ENCODE measurements around the gene ARTN. TPM values are rescaled to one million over a fixed set of nuclear protein-coding genes. Genes with fewer than 3 reads are reported as not detected.

The ARTN gene
- total RNA-seq, 1 donor from 2014 or later: 0.39 TPM

DNA sequence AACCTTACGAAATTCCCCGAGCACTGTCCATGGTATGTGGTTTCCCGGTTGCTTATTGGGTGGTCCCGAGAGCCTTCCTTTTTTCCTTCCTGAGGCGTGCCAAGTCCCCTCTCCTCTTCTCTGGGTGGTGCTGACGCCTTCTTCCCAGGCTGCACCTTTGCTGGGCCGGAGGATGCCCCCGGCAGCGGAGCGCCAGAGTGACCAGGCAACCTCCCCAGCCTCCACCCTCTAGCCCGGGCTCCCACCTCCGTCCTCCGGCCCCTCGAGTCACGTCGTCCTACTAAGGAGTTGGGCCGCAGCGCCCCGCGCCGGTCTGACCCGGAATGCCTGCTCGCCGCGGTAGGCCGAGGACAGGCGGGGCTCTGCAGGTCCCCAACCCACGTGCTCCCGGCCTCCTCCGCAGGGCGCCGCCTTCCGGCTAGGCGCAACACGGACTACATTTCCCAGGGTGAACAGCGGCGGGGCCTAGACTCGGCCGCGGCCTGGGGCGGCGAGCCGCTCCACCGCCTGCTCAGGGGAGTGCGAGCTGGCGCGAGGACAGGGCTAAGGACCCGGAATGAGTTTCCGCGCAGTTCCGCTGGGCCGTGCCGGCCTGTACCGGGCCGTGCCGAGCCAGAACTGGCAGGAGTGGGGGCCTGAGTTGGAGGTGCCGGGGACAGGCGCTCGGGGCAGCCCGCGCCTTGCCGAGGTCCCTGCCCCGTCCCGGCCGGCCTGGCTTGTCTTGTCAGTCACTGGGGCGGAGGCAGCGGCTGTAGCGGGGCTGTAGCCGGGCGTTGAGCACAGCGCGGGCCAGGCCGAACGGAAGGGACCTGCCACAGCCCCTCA lies 12.8 kb downstream of the ARTN start, which contains the start of gene IPO13:
TSS of gene IPO13 (plus strand) at position 715 of the 825 bp plus-strand sequence. CDS start 651 bp downstream, outside the sequence.
- DNase-seq (ENCODE audit: low spot score): peak; percentile 98

DNA sequence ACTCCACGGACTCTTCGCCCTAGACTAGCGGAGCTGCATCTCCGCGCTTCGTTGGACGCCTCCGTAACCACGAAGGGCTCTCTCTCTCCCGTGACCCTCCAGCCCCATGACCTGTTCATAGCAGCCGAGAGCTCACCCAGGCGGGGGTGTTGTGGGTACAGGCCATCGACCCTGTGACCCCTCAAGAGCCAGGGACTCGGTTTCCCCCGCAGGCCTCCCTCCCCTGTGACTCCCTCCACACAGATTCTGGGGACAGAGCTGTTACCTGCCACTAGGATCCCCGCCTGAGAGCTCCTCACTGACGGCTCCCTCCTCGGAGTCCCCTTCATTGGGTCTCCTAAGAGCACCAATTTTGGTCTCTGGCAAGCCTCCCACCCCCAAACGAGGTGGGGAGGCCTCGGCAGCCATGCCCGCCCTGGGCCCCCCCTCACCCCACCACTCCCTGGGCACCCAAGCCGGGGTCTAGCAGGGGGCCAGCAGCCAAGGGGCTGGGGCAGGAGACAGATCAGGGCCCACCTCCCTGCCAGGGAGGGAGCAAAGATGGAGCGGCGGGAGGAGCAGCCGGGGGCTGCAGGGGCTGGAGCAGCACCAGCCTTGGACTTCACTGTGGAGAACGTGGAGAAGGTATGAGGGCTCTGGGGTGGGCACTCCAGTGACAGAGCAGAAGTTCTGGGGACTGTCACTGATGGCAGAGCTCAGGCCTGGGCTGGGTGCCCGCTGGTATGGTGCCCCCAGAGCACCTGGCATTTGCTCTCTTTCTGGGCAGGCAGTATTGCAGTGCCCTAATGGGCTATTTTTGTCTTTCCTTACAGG lies 13.7 kb downstream of the ARTN start:
- no peak for DNase-seq (ENCODE audit: low spot score)

DNA sequence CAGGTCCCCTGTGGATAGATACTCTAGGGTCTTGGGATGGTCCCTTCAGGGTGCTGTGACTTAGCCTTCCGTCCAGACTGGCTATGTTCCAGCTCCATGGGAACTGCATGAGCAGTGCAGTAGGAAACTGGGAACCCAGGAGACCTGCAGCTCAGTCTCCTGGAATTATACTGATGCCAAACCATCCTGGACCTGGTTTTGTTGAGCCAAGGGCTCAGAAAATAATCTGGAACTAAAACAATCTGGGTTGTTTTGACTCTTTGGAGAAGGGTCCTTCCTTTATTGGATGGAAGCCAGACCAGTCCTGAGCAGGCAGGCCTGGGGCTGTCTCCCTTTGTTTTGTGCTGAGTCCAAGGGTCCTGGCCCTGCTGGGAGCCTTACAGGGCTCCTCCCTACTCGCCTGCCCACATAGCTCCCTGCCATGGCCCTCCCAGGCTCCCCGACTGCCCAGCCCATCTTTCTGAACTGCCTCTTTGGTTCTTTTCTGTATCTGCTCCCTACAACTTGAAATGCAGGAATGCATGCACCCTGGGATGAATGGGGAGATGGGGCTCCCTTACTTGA lies 14.4 kb downstream of the ARTN start:
- DNase-seq (ENCODE audit: low spot score): no peak

DNA sequence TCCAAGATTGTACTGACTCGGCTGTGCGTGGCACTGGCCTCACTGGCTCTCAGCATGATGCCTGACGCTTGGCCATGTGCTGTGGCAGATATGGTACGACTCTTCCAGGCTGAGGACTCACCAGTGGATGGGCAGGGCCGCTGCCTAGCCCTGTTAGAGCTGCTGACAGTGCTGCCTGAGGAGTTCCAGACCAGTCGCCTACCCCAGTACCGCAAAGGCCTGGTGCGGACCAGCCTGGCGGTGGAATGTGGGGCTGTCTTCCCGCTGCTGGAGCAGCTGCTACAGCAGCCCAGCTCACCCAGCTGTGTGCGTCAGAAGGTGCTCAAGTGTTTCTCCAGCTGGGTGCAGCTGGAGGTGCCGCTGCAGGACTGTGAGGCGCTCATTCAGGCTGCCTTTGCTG lies 16.1 kb downstream of the ARTN start:
- no peak for DNase-seq (ENCODE audit: low spot score)

DNA sequence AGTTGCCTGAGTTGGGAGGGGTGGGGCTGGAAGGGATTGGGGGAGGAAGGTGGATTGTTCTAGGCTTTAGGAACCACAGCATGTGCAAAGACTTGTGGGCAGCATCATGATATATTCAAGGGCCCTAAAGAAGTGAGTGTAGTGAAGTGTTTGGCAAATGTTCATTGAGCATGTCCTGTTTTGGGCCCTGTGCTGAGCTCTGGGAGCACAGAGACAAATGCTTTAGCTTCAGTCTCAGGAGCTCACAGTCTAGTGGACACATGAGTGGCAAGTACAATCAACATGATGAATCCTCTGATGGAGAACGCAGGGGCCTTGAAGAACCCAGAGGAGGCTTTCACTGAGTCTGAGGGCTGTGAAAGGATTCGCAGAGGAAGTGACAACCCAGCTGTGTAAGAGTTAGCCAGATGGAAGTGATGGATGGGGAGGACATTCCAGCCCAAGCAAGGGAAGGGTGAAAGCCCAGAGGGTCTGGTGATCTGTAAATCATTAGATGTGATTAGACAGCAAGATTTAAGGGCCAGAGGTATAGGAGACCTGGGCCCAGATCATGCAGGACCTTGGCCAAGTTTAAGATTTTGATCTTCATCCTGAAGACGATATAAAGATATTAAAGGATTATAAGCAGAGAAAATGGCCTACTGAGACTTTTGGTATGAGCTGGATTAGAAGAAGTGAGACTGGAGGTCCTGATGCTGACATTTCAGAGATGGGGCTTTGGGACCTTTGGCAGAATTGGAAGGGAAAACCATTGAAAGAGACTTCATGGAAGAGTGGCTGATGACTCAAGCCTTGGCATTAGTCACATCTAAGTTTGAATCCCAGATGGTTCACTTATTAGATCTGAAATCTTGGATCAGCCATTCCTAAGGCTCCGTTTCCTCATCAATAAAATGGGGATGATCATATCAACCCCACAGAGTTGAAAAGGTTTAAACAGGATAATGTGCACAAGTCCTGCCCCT lies 17.7 kb downstream of the ARTN start:
- no peak for DNase-seq (ENCODE audit: low spot score)

DNA sequence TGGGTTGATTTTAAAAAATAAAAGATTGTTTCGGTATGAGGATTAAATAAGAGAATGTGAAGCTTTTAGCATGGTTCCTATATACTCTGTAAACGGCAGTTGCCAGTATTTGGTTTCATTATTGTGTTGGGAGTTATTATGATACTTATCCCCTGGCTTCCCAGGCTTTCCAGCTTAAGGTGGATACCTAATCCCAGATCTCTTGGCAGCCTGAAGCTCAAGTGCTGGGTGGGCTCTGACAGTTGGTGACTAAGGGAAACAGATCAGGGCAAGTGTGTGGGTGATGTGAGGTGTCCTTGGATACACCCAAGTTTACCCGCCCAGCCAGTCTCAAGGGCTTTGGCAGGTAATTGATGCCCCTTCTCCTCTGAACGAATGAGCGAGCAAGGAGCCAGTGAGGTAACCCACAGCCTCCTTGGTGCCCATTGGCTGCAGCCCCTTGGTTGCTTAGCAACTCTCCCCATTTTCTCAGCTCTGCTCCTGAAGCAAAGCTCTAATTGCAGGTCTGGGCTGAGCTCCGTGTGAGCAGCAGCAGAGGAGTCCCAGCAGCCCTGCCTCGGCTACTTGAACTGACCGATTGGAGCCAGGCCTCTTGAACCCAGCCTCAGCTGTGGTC lies 19.2 kb downstream of the ARTN start:
- DNase-seq (ENCODE audit: low spot score): no peak

DNA sequence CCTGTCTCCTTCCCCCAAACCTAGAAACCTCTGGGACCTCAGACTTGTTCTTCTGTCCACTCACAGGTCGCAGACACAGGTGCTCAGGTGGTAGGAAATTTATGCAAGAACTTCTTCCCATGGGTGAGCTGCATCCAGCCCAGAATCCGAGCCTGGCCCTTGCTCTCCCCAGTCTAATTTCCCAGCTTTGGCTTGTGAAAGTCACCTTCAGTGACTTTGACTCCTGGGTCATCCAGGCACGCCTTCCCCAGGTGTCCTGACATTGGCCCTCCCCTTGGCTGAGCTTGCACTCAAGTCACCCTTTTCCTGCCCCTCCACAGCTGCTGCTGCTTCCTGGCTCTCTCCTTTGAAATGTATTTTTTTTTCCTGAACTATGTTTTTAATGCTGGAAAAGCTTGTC lies 19.8 kb downstream of the ARTN start:
- DNase-seq (ENCODE audit: low spot score): no peak

DNA sequence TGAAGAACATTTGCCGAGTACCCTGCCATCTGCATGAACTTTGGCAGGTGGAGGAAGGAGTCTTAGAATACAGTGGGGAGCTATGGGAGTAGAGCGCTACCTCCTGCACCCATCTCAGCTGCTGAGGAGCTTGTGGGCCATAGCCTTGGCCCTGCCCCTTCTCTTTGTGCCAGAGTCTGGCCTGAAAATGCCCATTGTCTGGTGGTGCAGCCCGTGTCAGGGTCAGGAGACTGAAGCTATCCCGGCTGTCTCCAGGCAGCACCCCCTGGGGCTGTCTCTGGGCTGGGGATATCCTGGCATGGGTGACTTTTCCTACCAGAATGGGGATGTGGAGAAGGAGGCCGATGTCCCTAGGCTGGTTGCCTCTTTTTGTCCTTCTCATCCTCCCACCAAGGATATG lies 20.4 kb downstream of the ARTN start:
- no peak for DNase-seq (ENCODE audit: low spot score)

DNA sequence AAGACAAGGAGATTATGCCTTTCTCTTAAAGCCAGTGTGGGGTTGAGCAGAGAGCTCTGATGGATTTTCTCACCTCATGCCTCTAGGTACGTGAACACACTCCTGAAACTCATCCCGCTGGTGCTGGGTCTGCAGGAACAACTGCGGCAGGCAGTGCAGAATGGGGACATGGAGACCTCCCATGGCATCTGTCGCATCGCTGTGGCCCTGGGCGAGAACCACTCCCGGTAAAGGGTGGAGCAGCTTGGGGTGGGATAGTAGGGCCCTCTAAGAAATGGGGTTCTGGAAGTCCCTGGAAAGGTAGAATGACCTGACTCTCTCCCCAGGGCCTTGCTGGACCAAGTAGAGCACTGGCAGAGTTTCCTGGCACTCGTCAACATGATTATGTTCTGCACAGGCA lies 22.6 kb downstream of the ARTN start:
- DNase-seq (ENCODE audit: low spot score): no peak

DNA sequence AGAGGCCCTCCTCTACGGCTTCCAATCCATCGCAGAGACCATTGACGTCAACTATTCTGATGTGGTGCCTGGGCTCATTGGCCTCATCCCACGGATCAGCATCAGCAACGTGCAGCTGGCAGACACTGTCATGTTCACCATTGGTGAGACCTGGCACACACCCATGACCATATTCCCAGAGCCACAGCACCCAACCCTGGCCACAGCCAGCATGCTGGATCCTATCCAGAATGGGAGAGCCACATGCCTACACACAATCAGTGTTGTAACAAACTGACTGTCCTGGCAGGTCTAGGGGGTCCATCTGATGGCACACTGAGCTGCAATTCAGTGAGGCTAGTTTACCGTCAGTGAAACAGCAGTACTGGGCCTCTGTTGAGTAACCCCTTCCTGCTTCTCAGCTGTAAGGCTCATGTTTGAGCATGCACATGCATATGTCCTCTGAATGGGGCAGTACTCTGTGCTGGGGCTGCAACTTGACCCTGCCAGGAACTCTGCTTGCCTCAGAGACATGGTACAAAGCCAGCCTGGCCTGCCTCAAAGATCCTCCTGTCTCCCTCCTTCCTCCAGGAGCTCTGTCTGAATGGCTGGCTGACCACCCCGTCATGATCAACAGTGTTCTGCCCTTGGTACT lies 23.9 kb downstream of the ARTN start:
- DNase-seq (ENCODE audit: low spot score): no peak

DNA sequence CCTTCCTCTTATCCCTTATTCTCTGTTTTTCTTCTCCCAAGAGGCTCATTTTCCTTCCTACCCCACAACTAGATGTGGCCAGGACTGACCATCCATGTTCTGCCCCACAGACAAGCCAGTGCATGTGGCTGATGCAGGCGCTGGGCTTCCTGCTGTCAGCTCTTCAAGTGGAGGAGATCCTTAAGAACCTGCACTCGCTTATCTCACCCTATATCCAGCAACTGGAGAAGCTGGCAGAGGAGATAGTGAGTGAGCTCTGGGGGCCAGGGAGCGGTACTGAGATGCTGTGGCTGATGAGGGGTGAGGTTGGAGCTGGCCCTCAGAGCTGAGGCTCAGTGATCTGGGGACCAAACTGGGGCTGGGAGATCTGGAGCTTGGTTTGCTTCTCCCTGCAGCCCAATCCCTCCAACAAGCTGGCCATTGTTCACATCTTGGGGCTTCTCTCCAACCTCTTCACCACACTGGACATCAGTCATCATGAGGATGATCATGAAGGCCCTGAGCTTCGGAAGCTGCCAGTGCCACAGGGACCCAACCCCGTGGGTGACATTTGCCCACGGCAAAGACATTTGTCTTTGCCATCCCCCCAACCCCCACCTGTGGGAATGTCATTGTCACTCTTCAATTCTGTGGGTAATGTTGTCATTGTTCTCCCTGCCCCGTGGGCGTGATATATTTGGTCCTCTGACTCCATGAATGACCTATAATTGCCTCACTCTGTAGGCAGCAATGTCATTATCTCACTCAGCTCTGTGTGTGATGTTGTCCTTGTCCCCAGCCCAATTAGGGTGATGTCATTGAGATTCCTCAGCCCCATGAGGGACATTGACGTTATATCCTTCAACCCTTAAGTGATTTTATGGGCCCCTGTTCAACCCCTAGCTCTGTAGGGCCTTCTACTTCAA lies 25.0 kb downstream of the ARTN start:
- DNase-seq (ENCODE audit: low spot score): no peak

DNA sequence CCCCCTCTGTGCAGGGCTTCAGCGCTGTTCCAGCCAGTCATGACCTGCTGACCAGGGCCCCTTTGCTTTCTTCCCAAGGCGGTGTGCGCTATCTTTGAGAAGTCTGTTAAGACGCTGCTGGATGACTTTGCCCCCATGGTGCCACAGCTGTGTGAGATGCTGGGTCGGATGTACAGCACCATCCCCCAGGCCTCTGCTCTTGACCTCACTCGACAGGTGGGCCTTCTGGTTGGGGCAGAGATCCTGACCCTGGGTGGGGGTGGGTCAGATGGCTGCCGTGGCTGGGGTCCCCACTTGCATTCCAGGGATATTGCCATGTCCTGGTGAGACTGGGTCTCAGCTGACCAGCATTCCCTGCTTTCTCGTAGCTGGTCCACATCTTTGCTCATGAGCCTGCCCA lies 27.2 kb downstream of the ARTN start:
- DNase-seq (ENCODE audit: low spot score): no peak

DNA sequence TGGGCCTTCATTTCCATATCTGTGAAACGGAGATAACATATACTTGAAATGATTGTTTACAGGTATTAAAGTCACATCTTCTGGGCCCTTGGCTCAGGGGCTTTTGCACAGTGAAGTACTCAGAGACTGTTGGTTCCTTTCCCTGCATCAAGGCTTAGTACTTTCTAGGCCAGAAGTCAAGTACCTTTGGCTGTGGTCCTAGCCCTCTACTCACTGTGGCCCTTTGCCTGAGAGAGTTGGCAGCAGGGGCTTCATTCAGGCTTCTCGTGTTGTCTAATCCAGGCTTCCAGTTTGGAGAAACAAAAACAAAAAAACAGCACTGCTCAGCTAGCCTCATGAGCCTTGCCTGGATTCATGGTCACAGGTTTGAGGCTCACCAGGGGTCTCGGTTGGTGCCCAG lies 28.1 kb downstream of the ARTN start:
- no peak for DNase-seq (ENCODE audit: low spot score)

DNA sequence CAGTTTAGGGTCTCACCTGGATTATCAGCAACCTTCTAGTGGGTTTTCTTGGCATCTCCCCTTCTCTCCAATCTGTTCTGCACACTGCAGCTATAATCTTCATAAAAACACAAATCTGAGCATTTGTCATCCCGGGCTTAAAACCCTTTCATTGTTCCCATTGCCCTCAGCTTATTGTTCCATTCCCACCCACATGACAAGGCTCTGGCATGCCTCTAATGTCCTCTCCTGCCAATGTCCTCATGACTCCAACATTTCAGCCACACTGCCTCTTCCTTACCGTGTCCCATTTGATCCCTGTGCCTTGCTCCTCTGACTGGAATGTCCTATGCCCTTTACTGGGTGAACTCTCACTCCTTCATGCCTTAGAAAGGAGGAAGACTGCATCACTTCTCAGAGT lies 28.7 kb downstream of the ARTN start:
- DNase-seq (ENCODE audit: low spot score): no peak

DNA sequence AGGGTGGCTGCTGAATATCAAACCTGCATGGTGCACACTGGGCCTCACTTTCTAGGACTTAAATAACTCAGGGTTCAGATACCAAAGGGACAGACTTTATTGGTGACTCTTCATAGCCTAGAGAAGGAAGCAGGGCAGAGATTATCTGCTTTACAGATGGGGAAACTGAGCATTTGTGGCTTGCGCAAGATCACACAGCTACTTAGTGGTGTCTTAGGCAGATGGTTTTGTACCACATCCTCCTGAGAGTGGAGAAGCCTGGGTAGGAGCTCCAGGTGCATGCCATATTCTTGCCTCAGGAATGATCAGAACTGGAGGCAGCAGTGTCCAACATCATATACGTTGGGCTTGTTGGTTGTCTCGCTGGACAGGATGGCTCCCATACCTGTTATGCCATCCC lies 29.4 kb downstream of the ARTN start:
- DNase-seq (ENCODE audit: low spot score): no peak

DNA sequence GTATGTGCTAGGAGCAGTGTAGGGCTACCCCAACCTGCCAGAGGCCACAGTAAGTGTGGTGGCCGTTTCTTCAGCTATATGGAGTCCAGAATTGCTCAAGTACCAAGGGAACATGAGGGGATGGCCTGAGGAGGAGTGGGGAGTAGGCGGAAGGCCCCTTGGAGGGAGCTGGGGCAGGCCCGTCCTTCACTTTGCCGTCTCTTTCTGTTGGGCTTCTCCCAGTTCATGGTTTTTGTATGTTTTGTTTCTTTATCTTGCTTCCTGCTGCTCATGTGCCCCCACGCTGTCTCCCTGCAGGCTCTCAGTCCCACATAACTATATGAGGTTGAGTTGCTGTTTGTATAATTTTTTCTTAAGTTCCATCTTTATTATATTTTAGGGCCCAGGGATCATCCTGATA lies 30.3 kb downstream of the ARTN start:
- no peak for DNase-seq (ENCODE audit: low spot score)

DNA sequence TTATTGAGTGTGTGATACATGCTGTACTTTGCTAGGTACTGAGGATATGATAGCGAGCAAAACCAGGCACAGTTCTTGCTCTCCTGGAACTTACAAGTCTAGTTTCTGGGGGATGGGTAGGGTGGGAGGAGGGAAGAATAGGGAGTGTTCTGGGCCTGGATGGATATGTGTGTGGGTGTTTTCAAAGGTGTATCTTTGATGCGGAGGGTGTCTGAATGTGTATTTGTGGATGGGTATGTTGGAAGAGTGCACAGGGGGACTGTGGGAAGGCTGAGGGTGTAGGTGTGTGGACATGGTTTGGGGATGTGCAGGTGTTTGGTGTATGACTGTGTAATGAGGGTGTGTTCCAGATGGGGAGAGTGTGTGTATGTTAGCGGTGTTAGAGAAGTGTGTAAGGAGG lies 31.7 kb downstream of the ARTN start:
- no peak for DNase-seq (ENCODE audit: low spot score)

DNA sequence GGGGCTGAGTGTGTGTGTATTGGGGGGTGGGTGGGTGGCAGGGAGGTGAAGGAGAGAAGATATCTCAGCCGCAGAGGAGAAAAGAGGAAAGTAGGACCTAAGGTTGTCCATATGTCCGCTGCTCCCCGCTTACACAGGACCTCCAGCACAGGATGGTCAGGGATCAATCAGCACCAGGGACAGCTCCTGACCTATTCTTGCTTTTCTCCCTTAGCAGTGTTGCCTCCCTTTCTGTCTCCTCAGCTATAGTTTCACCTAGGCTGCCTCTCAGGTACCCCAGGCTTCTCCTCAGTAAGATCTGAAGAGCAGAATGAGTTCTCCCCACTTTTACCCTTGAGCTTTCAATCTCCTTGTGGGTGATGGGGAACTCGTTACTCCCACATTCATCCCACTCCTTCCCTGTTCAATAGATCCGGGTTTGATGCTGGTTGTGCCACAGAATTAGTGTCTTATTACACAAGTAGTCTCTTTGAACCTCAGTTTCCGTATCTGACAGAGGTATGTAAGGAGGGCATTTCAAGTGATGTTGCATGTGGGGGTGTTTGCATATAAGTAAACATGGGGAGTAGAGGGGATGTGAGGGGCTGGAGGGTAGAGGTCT lies 34.8 kb downstream of the ARTN start:
- DNase-seq (ENCODE audit: low spot score): no peak

DNA sequence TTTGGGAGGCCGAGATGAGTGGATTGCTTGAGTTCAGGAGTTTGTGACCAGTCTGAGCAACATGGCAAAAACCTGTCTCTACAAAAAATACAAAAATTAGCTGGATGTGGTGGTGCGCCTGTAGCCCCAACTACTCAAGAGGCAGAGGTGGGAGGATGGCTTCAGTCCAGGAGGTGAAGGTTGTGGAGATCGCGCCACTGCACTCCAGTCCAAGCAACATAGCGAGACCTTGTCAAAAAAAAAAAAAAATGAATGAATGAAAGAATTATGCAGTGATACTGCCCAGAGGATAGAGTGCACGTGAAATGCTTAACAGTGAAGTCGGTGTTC lies 35.8 kb downstream of the ARTN start:
- no peak for DNase-seq (ENCODE audit: low spot score)
